MM.1S (cell line): ENCODE measurements around the gene PRKCE.

Experiments
- DNase-seq: peaks from one replicate; pipeline ENCODE4 v3.0.0-alpha.2; 2015
- H2AFZ ChIP-seq: fragments of 300-600 bp; sonication (generic); 2 replicates; pipeline ENCODE4 v1.6.0; 2016; ENCODE audit warnings: antibody characterized with exemption, low read length
- H3F3A ChIP-seq: fragments of 300-600 bp; sonication (generic); 2 replicates; pipeline ENCODE4 v1.6.1; 2016; ENCODE audit warnings: mild to moderate bottlenecking, antibody characterized with exemption, low read length, moderate library complexity, mixed read lengths; ENCODE audit not compliant: insufficient read depth
- H3K27ac ChIP-seq: fragments of 300-600 bp; sonication (generic); 2 replicates; pipeline ENCODE4 v1.5.1; 2016; ENCODE audit warnings: mild to moderate bottlenecking, low read length
- H3K27me3 ChIP-seq: fragments of 300-600 bp; sonication (generic); replicated peaks from 2 replicates; pipeline ENCODE4 v1.6.0; 2016; ENCODE audit warnings: low read length; ENCODE audit not compliant: insufficient read depth
- H3K36me3 ChIP-seq: fragments of 300-600 bp; sonication (generic); replicated peaks from 2 replicates; pipeline ENCODE4 v1.6.1; 2016; ENCODE audit warnings: mild to moderate bottlenecking, low read length, mixed read lengths; ENCODE audit not compliant: insufficient read depth
- H3K4me1 ChIP-seq: fragments of 300-600 bp; sonication (generic); 2 replicates; pipeline ENCODE4 v1.6.1; 2016; ENCODE audit warnings: low read length, mixed read lengths
- H3K4me2 ChIP-seq: fragments of 300-600 bp; sonication (generic); 2 replicates; pipeline ENCODE4 v1.6.0; 2016; ENCODE audit warnings: low read depth, low read length
- H3K4me3 ChIP-seq: fragments of 300-600 bp; sonication (generic); 2 replicates; pipeline ENCODE4 v1.5.1; 2016; ENCODE audit warnings: low read length, mixed read lengths
- H3K79me2 ChIP-seq: fragments of 300-600 bp; sonication (generic); 2 replicates; pipeline ENCODE4 v1.6.1; 2016; ENCODE audit warnings: mixed run types, low read length, mixed read lengths
- H3K9ac ChIP-seq: fragments of 300-600 bp; sonication (generic); 2 replicates; pipeline ENCODE4 v1.6.1; 2016; ENCODE audit warnings: low read length, mixed read lengths
- H3K9me2 ChIP-seq: fragments of 300-600 bp; sonication (generic); replicated peaks from 2 replicates; pipeline ENCODE4 v1.6.1; 2016; ENCODE audit warnings: mild to moderate bottlenecking, low read length, mixed read lengths; ENCODE audit not compliant: insufficient read depth
- H3K9me3 ChIP-seq: fragments of 300-600 bp; sonication (generic); replicated peaks from 2 replicates; pipeline ENCODE4 v1.6.1; 2016; ENCODE audit warnings: mild to moderate bottlenecking, low read length, mixed read lengths; ENCODE audit not compliant: insufficient read depth
- H4K20me1 ChIP-seq: fragments of 300-600 bp; sonication (generic); 2 replicates; pipeline ENCODE4 v1.6.1; 2016; ENCODE audit warnings: mild to moderate bottlenecking, low read length, moderate library complexity, mixed read lengths; ENCODE audit not compliant: insufficient read depth
- CTCF ChIP-seq: fragments of 300-600 bp; sonication (generic); IDR thresholded peaks from 2 replicates; pipeline ENCODE4 v1.5.1; 2016; ENCODE audit warnings: antibody characterized with exemption, low read length, mixed read lengths
- EZH2 ChIP-seq: fragments of 300-600 bp; sonication (generic); optimal IDR thresholded peaks from 2 replicates; pipeline ENCODE3; 2017; ENCODE audit warnings: low read depth, mild to moderate bottlenecking, antibody characterized with exemption, low read length, mixed read lengths
- EZH2phosphoT487 ChIP-seq: fragments of 300-600 bp; sonication (generic); IDR thresholded peaks from 2 replicates; pipeline ENCODE4 v1.6.1; 2018; ENCODE audit warnings: antibody characterized with exemption, low read length

The PRKCE gene

DNA sequence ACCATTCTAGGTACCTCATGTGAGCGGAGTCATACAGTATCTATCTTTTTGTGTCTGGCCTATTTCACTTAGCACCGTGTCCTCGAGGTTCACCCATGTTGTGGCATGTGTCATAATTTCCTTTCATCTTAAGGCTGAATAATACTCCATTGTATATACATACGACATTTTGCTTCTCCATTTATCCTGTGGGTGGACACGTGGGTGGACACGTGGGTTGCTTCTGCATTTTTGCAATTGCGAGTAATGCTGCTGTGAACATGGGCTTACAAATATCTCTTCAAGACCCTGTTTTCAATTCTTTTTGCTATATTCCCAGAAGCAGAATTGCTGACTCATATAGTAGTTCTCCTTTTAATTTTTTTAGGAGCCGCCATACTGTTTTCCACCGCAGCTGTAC, 402.1 kb downstream of the PRKCE start:
- H3K4me1 ChIP-seq = no peaks in the 10 kb centered on the region
- no peak overlapping the region for H3K4me2 ChIP-seq
- no peaks in the 10 kb centered on the region for H3K9me3 ChIP-seq
- H3F3A ChIP-seq = no peaks in the 10 kb centered on the region
- DNase-seq = no peak
- H3K79me2 ChIP-seq = no peaks in the 10 kb centered on the region
- no peaks in the 10 kb centered on the region for H3K9me2 ChIP-seq
- no peak overlapping the region for H3K9ac ChIP-seq
- no peak overlapping the region for H2AFZ ChIP-seq
- no peaks in the 10 kb centered on the region for H3K36me3 ChIP-seq
- no peaks in the 10 kb centered on the region for H3K27me3 ChIP-seq
- no peak for TF ChIP-seq EZH2phosphoT487
- TF ChIP-seq EZH2 = no peak
- no peak for TF ChIP-seq CTCF
- no peak overlapping the region for H3K4me3 ChIP-seq
- no peaks in the 10 kb centered on the region for H4K20me1 ChIP-seq
- no peak overlapping the region for H3K27ac ChIP-seq

DNA sequence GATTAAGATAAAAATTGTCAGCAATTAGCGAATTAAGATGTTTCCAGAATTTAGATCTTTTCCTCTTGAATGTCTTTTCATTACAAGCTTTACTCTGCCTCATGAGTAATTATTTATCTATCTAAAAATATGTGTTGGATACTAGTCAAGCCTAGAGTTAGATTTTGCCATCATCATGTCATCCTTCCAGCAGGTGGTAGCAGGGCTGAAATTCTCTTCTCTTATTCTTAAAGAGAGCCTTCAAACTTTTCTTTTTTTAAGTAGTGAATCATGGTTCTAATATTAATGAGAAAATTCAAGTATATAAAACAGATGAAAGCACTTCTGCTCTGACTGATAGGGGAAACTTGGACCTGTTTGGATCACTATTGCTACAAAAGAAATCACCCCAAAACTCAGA, 405.1 kb downstream of the PRKCE start:
- no peak for TF ChIP-seq EZH2phosphoT487
- no peak for TF ChIP-seq CTCF
- no peak for TF ChIP-seq EZH2
- Histone ChIP-seq H3K9me2 (no peaks in the 10 kb centered on the region), H3K79me2 (no peaks in the 10 kb centered on the region), H3K4me1 (no peaks in the 10 kb centered on the region), H3K4me2 (no peak overlapping the region), H3K9me3 (no peaks in the 10 kb centered on the region), H3K36me3 (no peaks in the 10 kb centered on the region), H3K27me3 (no peaks in the 10 kb centered on the region), H3F3A (no peaks in the 10 kb centered on the region), H4K20me1 (no peaks in the 10 kb centered on the region), H3K4me3 (no peak overlapping the region), H3K27ac (no peak overlapping the region), H2AFZ (no peak overlapping the region), H3K9ac (no peak overlapping the region)
- DNase-seq = no peak

DNA sequence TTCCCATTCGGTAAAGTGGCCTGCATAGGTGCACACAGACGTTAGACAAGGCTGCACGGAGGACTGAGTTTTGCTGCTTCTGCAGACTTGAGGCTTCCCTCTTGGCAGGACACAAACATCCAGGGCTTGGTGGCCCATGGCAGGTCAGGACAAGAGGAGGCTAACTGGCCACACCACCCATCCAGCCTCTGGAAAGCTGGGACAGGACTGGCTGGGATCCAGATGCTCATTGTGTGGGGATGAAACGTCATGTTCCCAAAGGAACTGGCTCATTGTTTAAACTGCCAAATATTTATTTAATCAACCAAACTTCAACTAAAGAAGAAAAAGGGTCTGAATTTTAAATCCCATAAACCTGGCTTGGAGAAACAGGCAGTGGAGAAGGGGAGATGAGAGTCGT, 406.7 kb downstream of the PRKCE start:
- H3F3A ChIP-seq = no peaks in the 10 kb centered on the region
- no peak overlapping the region for H2AFZ ChIP-seq
- no peaks in the 10 kb centered on the region for H3K79me2 ChIP-seq
- TF ChIP-seq EZH2 (no peak), EZH2phosphoT487 (no peak), CTCF (no peak)
- no peaks in the 10 kb centered on the region for H3K9me2 ChIP-seq
- H3K27me3 ChIP-seq = no peaks in the 10 kb centered on the region
- H3K4me1 ChIP-seq = no peaks in the 10 kb centered on the region
- H3K4me2 ChIP-seq = no peak overlapping the region
- no peak overlapping the region for H3K9ac ChIP-seq
- no peaks in the 10 kb centered on the region for H3K9me3 ChIP-seq
- H3K27ac ChIP-seq = no peak overlapping the region
- no peak overlapping the region for H3K4me3 ChIP-seq
- H4K20me1 ChIP-seq = no peaks in the 10 kb centered on the region
- H3K36me3 ChIP-seq = no peaks in the 10 kb centered on the region
- DNase-seq = no peak
